IPS-18a (cell line): ENCODE data around the gene NDOR1.

Source experiments
- H3K27ac ChIP-seq: one replicate; pipeline ENCODE4 v1.5.1; 2013; ENCODE audit warnings: low read length
- H3K27me3 ChIP-seq: one replicate; pipeline ENCODE4 v1.6.1; 2013; ENCODE audit warnings: mild to moderate bottlenecking, low read length; ENCODE audit not compliant: control insufficient read depth, insufficient read depth
- H3K36me3 ChIP-seq: one replicate; pipeline ENCODE4 v1.6.1; 2013; ENCODE audit warnings: low read depth, low read length; ENCODE audit not compliant: control insufficient read depth
- H3K4me1 ChIP-seq: one replicate; pipeline ENCODE4 v1.6.1; 2013; ENCODE audit warnings: low read depth, low read length; ENCODE audit not compliant: control insufficient read depth
- H3K4me3 ChIP-seq: one replicate; pipeline ENCODE4 v1.5.1; 2013; ENCODE audit warnings: low read length
- H3K9ac ChIP-seq: one replicate; pipeline ENCODE4 v1.6.1; 2013; ENCODE audit warnings: mild to moderate bottlenecking, low read length, moderate library complexity
- H3K9me3 ChIP-seq: one replicate; pipeline ENCODE4 v1.6.1; 2013; ENCODE audit warnings: low read depth, low read length; ENCODE audit not compliant: control insufficient read depth

The NDOR1 gene

GRCh38 chr9:137168904-137169856 lies 36.3 kb upstream of the NDOR1 start:
- H3K9ac ChIP-seq = no peak overlapping the region
- peaks cover 99% of the 10 kb centered on the region for H3K27me3 ChIP-seq
- no peaks in the 10 kb centered on the region for H3K36me3 ChIP-seq
- H3K4me1 ChIP-seq = no peaks in the 10 kb centered on the region
- no peak overlapping the region for H3K27ac ChIP-seq
- H3K9me3 ChIP-seq = no peaks in the 10 kb centered on the region
- H3K4me3 ChIP-seq = peak overlapping the region; percentile 47

- H3K27me3 ChIP-seq = peaks cover 96% of the 10 kb centered on the region
- H3K9ac ChIP-seq = no peak within 1 kb of the TSS
Observed at GRCh38 chr9:137169896-137170358, 35.6 kb upstream of the NDOR1 start, which contains the start of gene LRRC26. LRRC26 (minus strand) TSS chr9:137170051; CDS start chr9:137169943, 108 bp downstream.

GRCh38 chr9:137170486-137171148 lies 34.9 kb upstream of the NDOR1 start:
- no peak overlapping the region for H3K27ac ChIP-seq
- no peak overlapping the region for H3K4me3 ChIP-seq
- H3K27me3 ChIP-seq = peaks cover 96% of the 10 kb centered on the region
- no peaks in the 10 kb centered on the region for H3K4me1 ChIP-seq
- no peaks in the 10 kb centered on the region for H3K9me3 ChIP-seq
- H3K9ac ChIP-seq = no peak overlapping the region
- no peaks in the 10 kb centered on the region for H3K36me3 ChIP-seq

More at GRCh38 chr9:137169896-137170358, 35.6 kb upstream of the NDOR1 start, which contains the start of gene LRRC26:
- peak within 1 kb of the TSS; percentile 47 for H3K4me3 ChIP-seq
- no peak within 1 kb of the TSS for H3K27ac ChIP-seq
- H3K4me1 ChIP-seq = no peaks in the 10 kb centered on the region
- H3K9me3 ChIP-seq = no peaks in the 10 kb centered on the region
- no peaks in the 10 kb centered on the region for H3K36me3 ChIP-seq

GRCh38 chr9:137171149-137171900 lies 34.2 kb upstream of the NDOR1 start:
- no peak overlapping the region for H3K4me3 ChIP-seq
- no peak overlapping the region for H3K27ac ChIP-seq
- peaks cover 96% of the 10 kb centered on the region for H3K27me3 ChIP-seq
- H3K4me1 ChIP-seq = no peaks in the 10 kb centered on the region
- H3K9me3 ChIP-seq = no peaks in the 10 kb centered on the region
- H3K9ac ChIP-seq = no peak overlapping the region
- H3K36me3 ChIP-seq = no peaks in the 10 kb centered on the region

GRCh38 chr9:137172901-137173795 lies 32.4 kb upstream of the NDOR1 start:
- Histone ChIP-seq H3K4me1 (no peaks in the 10 kb centered on the region), H3K27ac (no peak overlapping the region), H3K9me3 (no peaks in the 10 kb centered on the region), H3K27me3 (peaks cover 79% of the 10 kb centered on the region), H3K9ac (no peak overlapping the region), H3K4me3 (no peak overlapping the region), H3K36me3 (no peaks in the 10 kb centered on the region)

GRCh38 chr9:137173796-137174664 lies 31.5 kb upstream of the NDOR1 start:
- Histone ChIP-seq H3K4me3 (no peak overlapping the region), H3K27ac (no peak overlapping the region), H3K9ac (no peak overlapping the region), H3K4me1 (no peaks in the 10 kb centered on the region), H3K9me3 (no peaks in the 10 kb centered on the region), H3K27me3 (peaks cover 70% of the 10 kb centered on the region), H3K36me3 (no peaks in the 10 kb centered on the region)

GRCh38 chr9:137174722-137175293 lies 30.7 kb upstream of the NDOR1 start:
- Histone ChIP-seq H3K4me3 (peak overlapping the region; percentile 6), H3K4me1 (no peaks in the 10 kb centered on the region), H3K27me3 (peaks cover 62% of the 10 kb centered on the region), H3K9me3 (no peaks in the 10 kb centered on the region), H3K27ac (no peak overlapping the region), H3K36me3 (peaks cover under 1% of the 10 kb centered on the region), H3K9ac (no peak overlapping the region)

- Histone ChIP-seq H3K27me3 (peaks cover 56% of the 10 kb centered on the region), H3K9me3 (no peaks in the 10 kb centered on the region), H3K4me1 (no peaks in the 10 kb centered on the region), H3K9ac (no peak overlapping the region), H3K27ac (no peak overlapping the region), H3K36me3 (peaks cover 7% of the 10 kb centered on the region), H3K4me3 (peak overlapping the region; percentile 6)
Observed at GRCh38 chr9:137175345-137175961, 30.0 kb upstream of the NDOR1 start.

GRCh38 chr9:137176302-137177182 lies 29.0 kb upstream of the NDOR1 start:
- H3K27me3 ChIP-seq = peaks cover 45% of the 10 kb centered on the region
- peaks cover 7% of the 10 kb centered on the region for H3K36me3 ChIP-seq
- no peak overlapping the region for H3K4me3 ChIP-seq
- no peak overlapping the region for H3K9ac ChIP-seq
- H3K27ac ChIP-seq = no peak overlapping the region
- H3K9me3 ChIP-seq = no peaks in the 10 kb centered on the region
- no peaks in the 10 kb centered on the region for H3K4me1 ChIP-seq
